Gastrocnemius medialis (tissue), 4 donors: ENCODE results near the gene ZNF592. TPM values are rescaled to one million over a fixed set of nuclear protein-coding genes. Genes with fewer than 3 reads are reported as not detected.

ENCODE experiments used
- ATAC-seq, 2 donors: fragments of 150-250 bp; one replicate each; pipeline ENCODE4 v1.9.1; 2016
- DNase-seq, 2 donors: peaks; one replicate each; pipeline ENCODE4 v3.0.0-alpha.2; 2019
- H3K27ac ChIP-seq, 4 donors: fragments of 200-600 bp; sonication (generic); 1 replicate in 1 of 4; 2 replicates in 3 of 4; pipeline ENCODE4 v1.5.1; 2016 to 2018; ENCODE audit warnings: mild to moderate bottlenecking in 2 of 4, moderate library complexity in 1 of 4
- H3K27me3 ChIP-seq, 3 donors: fragments of 200-600 bp; sonication (generic) in 2 of 3; 1 replicate in 1 of 3; 2 replicates in 2 of 3; pipeline versions ENCODE4 v1.5.1 to v1.6.0; 2016 to 2019; ENCODE audit warnings: mild to moderate bottlenecking in 1 of 3, moderate library complexity in 1 of 3
- H3K36me3 ChIP-seq, 2 donors: fragments of 200-600 bp; sonication (generic) in 1 of 2; one replicate each; pipeline ENCODE4 v1.5.1; 2017 to 2018
- H3K4me1 ChIP-seq, 2 donors: fragments of 200-600 bp; sonication (generic) in 1 of 2; one replicate each; pipeline ENCODE4 v1.5.1; 2016 to 2017; ENCODE audit warnings: mild to moderate bottlenecking in 2 of 2
- H3K4me3 ChIP-seq, 4 donors: fragments of 200-600 bp; sonication (generic) in 3 of 4; 1 replicate in 1 of 4; 2 replicates in 3 of 4; pipeline ENCODE4 v1.5.1; 2016 to 2019; ENCODE audit warnings: mild to moderate bottlenecking in 2 of 4
- H3K9me3 ChIP-seq, 3 donors: fragments of 200-600 bp; sonication (generic) in 2 of 3; 1 replicate in 1 of 3; 2 replicates in 2 of 3; pipeline ENCODE4 v1.5.1; 2016 to 2019
- POLR2A ChIP-seq, 2 donors: fragments of 450-650 bp; IDR thresholded peaks; one replicate each; pipeline ENCODE4 v1.6.1; 2017; ENCODE audit warnings: antibody characterized with exemption in 2 of 2, mild to moderate bottlenecking in 2 of 2, moderate library complexity in 2 of 2
- in situ Hi-C, 4 donors: fragments of 200-750 bp; cut with MboI; loops; one replicate each; pipeline versions ENCODE4 v1.15.0 to v1.8.0; 2017; ENCODE audit warnings: low sequenced_read_pairs in 4 of 4
- intact Hi-C: fragments of 100-400 bp; cut with DNase I; formaldehyde crosslinking; loops from one replicate; pipeline ENCODE4 v1.15.1; 2023; ENCODE audit warnings: low total_unique reads
- total RNA-seq, 4 donors: library from RNA; depleted of rRNA; stranded (reverse); fragments of >200 nt; gene quantifications; one replicate each; pipeline versions ENCODE4 v1.1.0 to v1.2.3, GENCODE V29; 2016
- TF ChIP-seq, protein P1 (sequence below), 5 experiments: fragments of 450-650 bp in 3 of 5; fragments of 200-600 bp in 2 of 5; sonication (generic) in 2 of 5; IDR thresholded peaks in 4 of 5; conservative IDR thresholded peaks in 1 of 5; 1 replicate in 4 of 5; 2 replicates in 1 of 5; pipeline ENCODE4 v1.5.1; 2016 to 2019; ENCODE audit warnings: antibody characterized with exemption in 5 of 5, mild to moderate bottlenecking in 3 of 5, moderate library complexity in 3 of 5

The ZNF592 gene
- total RNA-seq, 4 donors from 2014 or later: 30.0 to 49.2 (median 33.8) TPM

DNA sequence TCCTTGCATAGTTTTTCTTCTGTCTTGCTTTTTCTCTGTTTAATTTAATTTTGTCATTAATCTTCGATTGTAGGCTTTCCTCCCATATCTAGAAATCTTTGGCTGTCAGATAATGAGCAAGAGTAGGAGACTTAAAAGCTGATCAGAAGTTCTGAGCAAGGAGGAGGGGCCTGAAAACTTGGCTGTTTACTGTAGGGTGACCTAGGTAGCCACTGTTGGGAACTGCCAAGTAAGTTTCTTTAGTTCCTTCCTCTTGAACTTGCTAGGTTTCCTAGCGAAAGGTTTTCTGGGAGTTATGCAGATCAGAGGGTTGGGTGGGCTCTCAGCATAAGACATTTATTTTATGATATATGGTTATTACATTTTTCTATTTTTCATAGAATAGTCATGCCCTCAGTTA lies 83.2 kb downstream of the ZNF592 start:
- Histone ChIP-seq H3K4me1 (peaks cover 92 to 97% of the 10 kb centered on the region in 2 donors), H3K27ac (peak overlapping the region; percentile 94 to 99 (median 96)), H3K36me3 (peaks cover 0 to 15% of the 10 kb centered on the region in 2 donors)

DNA sequence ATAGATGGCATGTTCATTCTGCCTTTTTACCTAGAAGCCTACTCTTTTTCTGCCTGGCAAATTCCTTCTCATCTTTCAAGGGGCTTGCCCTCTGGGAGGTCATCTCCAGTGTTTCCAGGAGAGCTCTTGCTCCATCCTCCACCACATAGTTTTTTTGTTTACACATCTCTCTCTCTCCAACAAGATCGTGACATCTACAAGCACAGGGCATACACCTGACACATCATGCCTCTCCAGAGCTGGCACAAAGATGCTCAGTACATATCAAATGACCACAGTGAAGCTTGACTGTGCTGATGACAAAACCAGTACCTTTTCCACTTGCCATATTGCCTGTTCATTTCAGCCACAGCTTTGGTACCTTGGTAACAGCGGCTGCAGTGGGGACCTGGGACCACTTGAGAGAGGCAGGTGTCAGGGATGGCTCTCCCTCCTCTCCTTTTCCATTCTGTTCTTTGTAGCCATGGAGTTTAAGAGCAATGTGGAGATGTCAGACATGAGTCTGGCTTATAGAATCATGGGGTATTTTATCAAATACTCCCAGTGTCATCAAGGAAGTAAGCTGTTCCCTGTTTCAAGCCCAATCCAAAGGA lies 84.2 kb downstream of the ZNF592 start:
- in situ Hi-C loops (no loop called here), intact Hi-C loops (loop anchor here (10.0 kb wide), 1 partner anchor 752 kb away; no protein-coding TSS in a partner anchor)
- no peak overlapping the region for H3K4me3 ChIP-seq

More for the DNA sequence above, 83.2 kb downstream of the ZNF592 start:
- no peak for ATAC-seq
- no peak for DNase-seq
- in situ Hi-C loops: no loop called here
- no peaks in the 10 kb centered on the region for H3K9me3 ChIP-seq
- intact Hi-C loops: loop anchor here (1.0 to 10.0 kb wide), 2 partner anchors 8 to 753 kb away; no protein-coding TSS in a partner anchor
- no peak for TF ChIP-seq POLR2A (IDR thresholded peaks at IDR 0.05)
- TF ChIP-seq, protein P1, sequence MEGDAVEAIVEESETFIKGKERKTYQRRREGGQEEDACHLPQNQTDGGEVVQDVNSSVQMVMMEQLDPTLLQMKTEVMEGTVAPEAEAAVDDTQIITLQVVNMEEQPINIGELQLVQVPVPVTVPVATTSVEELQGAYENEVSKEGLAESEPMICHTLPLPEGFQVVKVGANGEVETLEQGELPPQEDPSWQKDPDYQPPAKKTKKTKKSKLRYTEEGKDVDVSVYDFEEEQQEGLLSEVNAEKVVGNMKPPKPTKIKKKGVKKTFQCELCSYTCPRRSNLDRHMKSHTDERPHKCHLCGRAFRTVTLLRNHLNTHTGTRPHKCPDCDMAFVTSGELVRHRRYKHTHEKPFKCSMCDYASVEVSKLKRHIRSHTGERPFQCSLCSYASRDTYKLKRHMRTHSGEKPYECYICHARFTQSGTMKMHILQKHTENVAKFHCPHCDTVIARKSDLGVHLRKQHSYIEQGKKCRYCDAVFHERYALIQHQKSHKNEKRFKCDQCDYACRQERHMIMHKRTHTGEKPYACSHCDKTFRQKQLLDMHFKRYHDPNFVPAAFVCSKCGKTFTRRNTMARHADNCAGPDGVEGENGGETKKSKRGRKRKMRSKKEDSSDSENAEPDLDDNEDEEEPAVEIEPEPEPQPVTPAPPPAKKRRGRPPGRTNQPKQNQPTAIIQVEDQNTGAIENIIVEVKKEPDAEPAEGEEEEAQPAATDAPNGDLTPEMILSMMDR (IDR thresholded peaks at IDR 0.05 in 4 of 5, conservative IDR thresholded peaks at IDR 0.05 in 1 of 5): no peak
- peak overlapping the region in 1 of 4 donors; percentile 22 for H3K4me3 ChIP-seq
- no peaks in the 10 kb centered on the region for H3K27me3 ChIP-seq

DNA sequence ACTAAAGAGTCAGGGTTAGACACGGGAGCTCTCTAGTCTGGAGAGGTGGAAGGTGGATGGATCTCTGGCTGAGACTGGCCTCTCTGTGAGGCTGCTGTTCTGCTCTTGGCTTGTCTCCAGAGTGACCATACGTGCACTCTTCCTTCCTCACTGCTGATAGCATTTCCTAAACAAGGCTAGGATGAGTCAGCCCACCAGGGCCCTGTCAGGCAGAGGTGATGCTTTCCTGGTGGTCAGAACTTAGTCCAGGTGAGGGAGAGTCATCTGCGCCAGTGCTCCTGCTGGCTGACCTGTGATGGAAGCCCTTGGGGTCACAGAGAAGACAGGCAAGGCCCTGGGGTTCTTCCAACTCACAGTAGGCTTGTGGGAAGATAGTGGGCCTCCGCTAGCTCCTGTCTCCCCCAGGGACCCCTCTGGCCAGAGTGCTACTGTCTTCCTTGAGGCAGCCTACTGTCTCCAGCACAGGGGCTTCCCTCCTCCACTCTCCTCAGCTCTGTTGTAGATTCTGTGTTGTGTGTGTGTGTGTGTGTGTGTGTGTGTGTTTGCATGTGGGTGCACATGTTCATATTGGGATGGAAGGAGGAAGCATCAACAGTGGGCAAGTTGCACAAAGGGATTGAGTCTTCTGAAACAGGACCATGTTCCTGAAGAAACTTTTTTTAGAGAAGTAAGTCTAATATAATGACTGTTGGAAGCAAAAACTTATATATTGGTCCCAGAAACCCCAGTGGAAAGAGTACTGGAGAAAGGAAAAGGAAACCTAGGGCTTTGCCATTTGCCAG lies 85.2 kb downstream of the ZNF592 start:
- peak overlapping the region; percentile 94 to 99 (median 96) for H3K27ac ChIP-seq
- H3K9me3 ChIP-seq: no peaks in the 10 kb centered on the region
- no peaks in the 10 kb centered on the region for H3K27me3 ChIP-seq
- H3K36me3 ChIP-seq: peaks cover 0 to 9% of the 10 kb centered on the region in 2 donors
- intact Hi-C loops (loop anchor here (10.0 kb wide), 1 partner anchor 751 kb away; no protein-coding TSS in a partner anchor), in situ Hi-C loops (no loop called here)
- DNase-seq (peak in 1 of 2 donors; percentile 81), ATAC-seq (peak; percentile 10 to 18)
- H3K4me1 ChIP-seq: peaks cover 92 to 93% of the 10 kb centered on the region in 2 donors
- TF ChIP-seq POLR2A (IDR thresholded peaks at IDR 0.05): peak in 1 of 2 donors; percentile 47
- TF ChIP-seq, protein P1 (IDR thresholded peaks at IDR 0.05 in 4 of 5, conservative IDR thresholded peaks at IDR 0.05 in 1 of 5): no peak
- no peak overlapping the region for H3K4me3 ChIP-seq

More for the DNA sequence above, 84.2 kb downstream of the ZNF592 start:
- Histone ChIP-seq H3K4me1 (peaks cover 92 to 97% of the 10 kb centered on the region in 2 donors), H3K36me3 (peaks cover 0 to 12% of the 10 kb centered on the region in 2 donors), H3K27ac (peak overlapping the region; percentile 94 to 99 (median 96)), H3K9me3 (no peaks in the 10 kb centered on the region), H3K27me3 (no peaks in the 10 kb centered on the region)
- peak; percentile 81 to 86 for DNase-seq
- TF ChIP-seq POLR2A (IDR thresholded peaks at IDR 0.05): peak in 1 of 2 donors; percentile 68
- TF ChIP-seq, protein P1 (IDR thresholded peaks at IDR 0.05 in 4 of 5, conservative IDR thresholded peaks at IDR 0.05 in 1 of 5): no peak
- peak; percentile 61 to 64 for ATAC-seq

DNA sequence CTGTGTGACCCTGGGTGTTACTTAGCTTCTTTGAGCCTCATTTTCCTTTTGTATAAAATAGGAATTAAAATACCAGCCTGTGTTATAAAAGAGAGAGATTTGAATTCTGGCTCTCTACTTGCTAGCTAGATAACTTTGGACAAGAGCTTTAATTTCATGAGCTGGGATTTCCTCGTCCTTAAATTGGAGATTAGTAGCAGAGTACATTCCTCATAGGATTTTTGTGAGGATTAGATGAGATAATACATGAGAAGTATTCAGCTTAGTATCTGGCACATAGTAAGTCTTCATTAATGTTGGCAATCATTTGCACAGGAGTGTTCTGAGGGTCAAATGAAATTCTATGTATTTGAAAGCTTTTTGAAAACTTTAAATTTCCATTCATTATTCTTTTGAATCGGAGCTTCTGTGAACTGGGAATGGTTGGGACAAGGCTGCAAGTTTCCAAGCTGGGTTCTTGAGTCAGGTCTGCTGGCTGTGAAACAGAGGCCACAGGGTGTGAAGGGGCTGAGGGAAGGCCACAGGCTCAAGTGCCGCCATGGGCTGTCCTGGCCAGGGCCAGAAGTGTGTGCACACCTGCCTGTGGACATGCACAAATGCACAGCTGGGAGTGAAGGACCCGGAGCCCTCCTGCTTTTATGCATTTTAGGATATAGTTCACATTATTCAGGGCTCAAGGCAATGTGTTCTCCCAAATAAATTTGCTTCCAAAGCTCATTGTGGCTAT lies 86.0 kb downstream of the ZNF592 start:
- intact Hi-C loops (loop anchor here (10.0 kb wide), 1 partner anchor 750 kb away; no protein-coding TSS in a partner anchor), in situ Hi-C loops (no loop called here)
- ATAC-seq: peak in 1 of 2 donors; percentile 11
- H3K4me1 ChIP-seq: peaks cover 89 to 93% of the 10 kb centered on the region in 2 donors
- no peaks in the 10 kb centered on the region for H3K27me3 ChIP-seq
- no peak overlapping the region for H3K4me3 ChIP-seq
- DNase-seq: peak; percentile 63 to 82
- H3K9me3 ChIP-seq: no peaks in the 10 kb centered on the region
- no peak for TF ChIP-seq POLR2A (IDR thresholded peaks at IDR 0.05)
- TF ChIP-seq, protein P1 (IDR thresholded peaks at IDR 0.05 in 4 of 5, conservative IDR thresholded peaks at IDR 0.05 in 1 of 5): no peak
- H3K27ac ChIP-seq: peak overlapping the region; percentile 94 to 99 (median 96)
- H3K36me3 ChIP-seq: peaks cover 0 to 1% of the 10 kb centered on the region in 2 donors
